HG03432 (cell line): Measurements from ENCODE around the gene RFC5.
A peak's percentile ranks its signal among the peaks of the same experiment; 100 is the strongest.

Experiments used
- ATAC-seq: cut with Tn5 transposase; IDR thresholded peaks from one replicate; pipeline ENCODE4 v1.9.1; 2021; ENCODE audit warnings: mild to moderate bottlenecking, moderate library complexity; ENCODE audit not compliant: unreplicated experiment

The RFC5 gene

DNA sequence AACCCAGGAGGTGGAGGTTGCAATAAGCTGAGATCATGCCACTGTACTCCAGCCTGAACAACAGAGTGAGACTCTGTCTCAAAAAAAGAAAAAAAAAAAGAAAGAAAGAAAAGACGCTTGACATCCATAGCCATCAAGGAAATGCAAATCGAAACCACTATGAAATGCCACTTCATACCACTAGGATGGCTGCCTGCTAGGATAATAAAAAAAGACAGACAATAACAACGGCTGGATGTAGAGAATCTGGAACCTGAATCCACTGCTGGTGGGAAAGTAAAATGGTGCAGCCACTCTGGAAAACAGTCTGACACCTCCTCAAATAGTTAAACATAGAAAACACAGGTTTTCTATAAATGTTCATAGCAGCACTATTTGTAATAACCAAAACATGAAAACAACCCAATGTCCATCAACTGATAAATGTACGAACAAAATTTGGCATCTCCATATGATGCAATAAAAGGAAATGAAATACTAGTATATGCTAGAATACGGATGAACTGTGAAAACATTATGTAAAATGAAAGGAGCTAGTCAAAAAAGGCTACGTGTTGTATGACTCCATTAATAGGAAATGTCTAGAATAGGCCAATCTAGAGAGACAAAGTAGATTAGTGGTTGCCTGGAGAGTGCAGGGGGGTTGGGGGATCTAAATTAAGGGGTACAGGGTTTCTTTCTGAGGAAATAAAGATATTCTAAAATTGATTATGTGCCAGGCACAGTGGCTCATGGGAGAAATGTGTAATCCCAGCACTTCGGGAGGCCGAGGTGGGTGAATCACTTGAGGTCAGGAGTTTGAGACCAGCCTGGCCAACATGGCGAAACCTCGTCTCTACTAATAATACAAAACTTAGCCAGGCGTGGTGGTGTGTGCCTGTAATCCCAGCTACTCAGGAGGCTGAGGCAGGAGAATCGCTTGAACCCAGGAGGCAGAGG lies 34.7 kb downstream of the RFC5 start:
- no peak for ATAC-seq

DNA sequence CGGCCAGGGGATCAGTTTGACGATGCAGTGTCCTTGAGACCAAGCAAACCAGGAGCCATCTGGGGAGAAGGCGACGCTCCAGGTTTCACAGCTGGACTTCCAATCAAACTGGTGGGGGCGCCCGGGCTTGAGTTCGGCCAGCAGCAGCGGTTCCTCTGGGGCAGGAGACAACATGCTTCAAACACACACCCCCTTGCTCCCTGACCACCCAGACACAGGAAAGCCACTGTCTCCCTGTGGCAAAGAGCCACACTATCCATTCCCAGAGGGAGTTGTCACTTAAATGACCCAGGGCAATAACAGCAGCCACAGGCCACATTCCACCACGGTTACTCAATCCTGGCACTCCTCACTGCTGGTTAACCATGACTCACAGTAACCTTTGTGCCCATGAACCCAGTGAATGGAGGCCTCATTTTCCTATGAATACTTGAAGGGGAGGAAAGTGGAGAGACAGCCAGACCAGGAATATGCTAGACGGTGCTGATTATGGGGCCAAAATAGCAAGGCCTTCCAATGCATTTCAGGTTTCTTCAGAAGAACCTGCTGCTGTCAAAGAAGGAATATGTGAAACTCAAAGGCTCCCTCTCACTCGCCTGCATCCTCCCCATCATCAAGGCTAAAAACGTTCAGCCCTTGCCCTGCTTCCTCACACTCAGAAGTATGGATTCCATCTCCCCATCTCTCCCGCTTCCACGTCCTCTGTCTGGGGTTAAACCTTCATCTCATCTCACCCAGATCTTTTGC lies 36.0 kb downstream of the RFC5 start:
- ATAC-seq = no peak

DNA sequence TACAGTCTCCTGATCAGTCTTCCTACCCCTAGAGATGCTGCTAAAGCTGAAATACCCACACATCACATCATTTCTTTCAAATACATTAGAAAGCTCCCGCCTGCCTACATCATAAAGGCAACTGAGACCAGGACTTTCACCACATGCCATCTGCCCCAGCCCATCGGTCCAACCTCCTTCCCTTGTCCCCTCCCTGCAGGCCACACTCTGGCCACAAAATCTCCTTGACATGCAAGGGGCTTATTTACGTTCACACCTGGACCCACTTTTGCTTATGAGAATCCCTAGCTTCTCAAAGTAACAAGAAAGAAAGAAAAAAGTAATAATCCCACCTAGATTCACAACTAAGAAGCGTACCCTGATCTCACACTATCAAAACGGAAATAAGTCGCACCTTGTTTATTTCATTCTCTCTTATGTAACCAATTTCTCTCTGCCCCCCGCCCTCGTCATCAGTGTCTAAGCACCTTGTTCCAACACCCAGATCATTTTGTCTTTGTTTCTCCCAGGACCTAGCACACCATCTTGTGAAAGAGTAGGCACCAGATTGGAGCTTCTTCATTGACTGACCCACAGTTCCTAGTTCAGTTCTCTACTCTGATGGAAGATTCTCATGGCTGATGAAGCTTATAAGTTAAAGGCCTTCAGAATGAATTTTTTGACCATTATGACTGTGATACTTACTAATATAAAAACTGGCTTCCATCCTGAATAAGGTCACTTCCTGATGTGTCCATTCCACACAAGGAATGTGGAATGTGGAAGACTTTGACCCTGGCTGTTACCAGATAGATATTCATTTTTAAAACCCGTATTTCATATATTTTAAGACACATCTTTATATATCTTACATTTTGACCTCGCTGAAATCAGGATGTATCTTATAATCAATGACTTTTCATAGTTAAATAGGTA lies 36.8 kb downstream of the RFC5 start:
- no peak for ATAC-seq

DNA sequence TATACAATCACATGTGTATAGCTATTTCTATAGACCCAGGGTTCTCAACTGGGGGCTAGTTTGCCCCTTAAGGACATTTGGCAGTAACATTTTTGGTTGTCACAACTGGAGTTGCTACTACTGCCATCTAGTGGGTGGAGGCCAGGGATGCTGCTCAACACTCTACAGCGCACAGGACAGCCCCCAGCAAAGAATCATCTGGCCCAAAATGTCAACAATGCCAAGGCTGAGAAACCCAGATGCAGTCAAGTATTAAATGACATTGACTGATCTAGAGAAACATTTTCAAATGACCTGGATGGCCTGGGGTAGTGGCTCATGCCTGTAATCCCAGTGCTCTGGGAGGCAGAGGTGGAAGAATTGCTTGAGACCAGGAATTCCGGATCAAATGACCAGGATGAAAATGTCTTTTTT lies 38.6 kb downstream of the RFC5 start:
- ATAC-seq = peak; percentile 65

DNA sequence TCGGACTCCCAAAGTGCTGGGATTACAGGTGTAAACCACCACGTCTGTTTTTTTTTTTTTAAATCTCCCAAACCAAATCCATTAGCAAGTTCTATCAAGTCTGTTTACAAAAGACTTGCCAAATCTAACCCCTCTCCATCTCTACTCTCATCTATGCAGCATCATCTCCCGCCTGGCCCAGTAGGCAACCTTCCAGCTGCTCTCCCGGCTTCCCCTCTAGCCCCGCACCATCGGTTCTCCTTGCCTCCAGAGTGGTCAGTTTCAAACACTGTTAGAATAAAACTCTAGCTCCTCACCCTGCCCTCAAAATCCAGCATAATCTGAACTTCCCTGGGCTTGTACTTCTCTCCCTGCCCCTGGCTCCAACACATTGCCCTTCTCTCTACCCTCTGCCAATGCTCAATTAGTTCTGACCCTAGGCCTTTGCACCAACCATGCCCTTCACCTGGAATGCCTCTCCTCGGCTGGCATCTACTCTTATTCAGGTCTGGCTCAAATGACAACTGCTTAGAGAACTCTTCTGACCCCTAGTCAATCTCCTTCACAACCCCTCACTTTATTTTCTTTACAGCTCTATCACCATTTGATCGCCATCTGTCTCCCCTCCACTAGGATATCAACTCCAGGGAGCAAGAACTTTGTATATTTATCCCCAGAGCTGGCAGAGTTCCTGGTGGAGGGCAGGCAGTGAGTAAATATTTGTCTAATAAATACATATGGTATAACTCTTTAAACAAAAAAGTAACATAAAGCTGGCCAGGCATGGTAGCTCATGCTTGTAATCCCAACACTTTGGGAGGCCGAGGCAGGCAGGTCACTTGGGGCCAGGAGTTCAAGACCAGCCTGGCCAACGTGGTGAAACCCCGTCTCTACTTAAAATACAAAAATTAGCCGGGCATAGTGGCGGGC lies 39.6 kb downstream of the RFC5 start:
- ATAC-seq = no peak

DNA sequence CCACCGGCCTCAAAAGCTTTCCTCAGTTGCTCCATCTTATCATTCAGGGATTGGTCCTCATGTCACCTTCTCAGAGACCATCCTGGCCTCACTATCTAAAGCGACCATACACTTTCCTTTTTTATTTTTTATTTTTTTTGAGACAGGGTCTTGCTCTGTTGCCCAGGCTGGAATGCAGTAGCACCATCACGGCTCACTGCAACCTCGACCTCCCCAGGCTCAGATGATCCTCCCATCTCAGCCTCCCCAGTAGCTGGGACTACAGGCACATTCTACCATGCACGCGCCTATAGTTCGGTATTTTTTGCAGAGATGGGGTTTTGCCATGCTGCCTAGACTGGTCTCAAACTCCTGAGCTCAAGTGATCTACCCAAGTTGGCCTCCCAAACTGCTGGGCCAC lies 41.7 kb downstream of the RFC5 start:
- ATAC-seq = no peak

DNA sequence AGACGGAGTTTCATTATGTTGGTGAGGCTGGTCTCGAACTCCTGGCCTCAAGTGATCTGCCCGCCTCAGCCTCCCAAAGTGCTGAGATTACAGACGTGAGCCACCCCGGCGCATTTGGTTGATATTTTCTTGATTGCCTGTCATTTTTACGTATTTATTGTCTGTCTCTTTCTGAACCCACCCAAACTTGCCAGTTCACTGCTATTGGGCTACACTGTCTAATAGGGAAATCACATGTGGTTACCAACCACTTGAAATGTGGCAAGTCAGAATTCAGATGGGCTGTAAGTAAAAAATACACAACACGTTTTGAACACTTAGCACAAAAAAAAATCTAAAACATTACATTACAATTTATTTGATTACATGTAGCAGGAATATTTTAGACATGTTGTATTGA lies 42.4 kb downstream of the RFC5 start:
- ATAC-seq = no peak

DNA sequence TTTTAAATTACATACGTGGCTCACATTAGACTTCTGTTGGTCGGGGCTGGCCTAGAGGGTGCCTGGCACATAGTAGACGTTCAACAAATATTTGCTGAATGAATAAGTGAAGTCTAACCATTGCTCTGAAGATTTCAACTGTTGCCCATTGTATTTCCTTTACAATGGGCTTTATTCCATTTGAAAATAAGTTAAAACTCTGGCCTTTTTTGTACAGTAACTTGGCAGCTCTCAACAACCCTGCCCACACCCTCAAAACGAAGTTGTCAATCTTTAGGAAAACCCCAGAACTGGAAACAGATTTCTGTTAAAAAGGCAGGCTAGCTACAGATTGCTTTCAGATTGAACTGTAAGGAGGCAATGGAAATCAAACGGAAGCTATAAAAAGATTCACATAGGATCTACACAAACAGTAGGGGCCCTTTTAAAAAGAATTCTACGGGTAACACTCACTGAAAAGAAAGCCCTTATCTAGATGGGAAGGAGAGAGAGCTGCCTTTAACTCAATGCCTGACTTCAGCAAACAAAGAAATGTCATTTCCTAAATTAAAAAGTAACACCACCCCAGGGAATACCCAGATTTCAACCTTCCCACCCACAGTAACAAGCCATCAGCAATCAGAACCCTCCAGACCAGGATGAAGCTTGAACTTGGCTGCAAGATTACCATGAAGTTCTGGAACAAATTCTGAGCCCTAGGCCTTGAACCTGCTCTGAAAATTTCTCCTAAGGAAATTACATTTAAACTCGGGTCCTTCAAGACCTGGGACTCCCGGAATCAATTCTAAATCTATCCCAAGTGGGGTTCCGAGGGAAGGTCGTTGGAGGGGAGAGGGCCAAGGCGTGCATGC lies 43.1 kb downstream of the RFC5 start:
- ATAC-seq = no peak

DNA sequence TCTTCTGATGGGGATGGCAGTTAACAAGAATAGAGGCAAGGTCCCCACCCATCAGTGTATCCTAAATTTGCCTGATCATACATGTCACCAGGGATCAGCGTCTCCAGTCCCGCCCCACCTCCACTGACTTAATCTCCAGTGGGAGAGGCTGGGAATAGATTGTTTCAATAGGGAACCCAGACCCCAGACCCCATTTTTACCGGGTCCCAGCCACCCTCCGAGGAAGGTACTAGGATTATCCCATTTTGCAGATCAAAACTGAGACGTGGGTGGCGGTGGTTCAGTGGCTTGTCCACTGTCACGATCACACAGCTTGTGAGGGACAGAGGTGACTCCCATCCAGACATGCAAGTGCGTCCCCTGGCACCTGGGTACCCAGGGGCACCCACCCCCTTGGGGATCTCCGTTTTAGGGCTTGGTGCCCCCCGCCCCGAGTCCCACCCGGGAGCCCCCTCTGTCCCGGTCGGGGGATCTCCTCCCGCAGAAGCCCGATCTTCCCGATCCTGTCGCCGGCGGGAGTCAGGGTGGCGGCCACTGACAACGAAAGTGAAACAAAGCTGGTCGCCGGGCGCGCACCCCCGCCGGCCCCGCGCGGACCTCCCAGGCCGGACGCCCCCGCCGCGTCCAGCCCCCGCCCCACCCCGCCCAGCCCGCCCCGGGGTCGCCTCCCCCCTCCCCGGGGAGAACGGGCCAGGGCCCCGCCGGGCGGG lies 44.0 kb downstream of the RFC5 start:
- peak; percentile 38 for ATAC-seq

DNA sequence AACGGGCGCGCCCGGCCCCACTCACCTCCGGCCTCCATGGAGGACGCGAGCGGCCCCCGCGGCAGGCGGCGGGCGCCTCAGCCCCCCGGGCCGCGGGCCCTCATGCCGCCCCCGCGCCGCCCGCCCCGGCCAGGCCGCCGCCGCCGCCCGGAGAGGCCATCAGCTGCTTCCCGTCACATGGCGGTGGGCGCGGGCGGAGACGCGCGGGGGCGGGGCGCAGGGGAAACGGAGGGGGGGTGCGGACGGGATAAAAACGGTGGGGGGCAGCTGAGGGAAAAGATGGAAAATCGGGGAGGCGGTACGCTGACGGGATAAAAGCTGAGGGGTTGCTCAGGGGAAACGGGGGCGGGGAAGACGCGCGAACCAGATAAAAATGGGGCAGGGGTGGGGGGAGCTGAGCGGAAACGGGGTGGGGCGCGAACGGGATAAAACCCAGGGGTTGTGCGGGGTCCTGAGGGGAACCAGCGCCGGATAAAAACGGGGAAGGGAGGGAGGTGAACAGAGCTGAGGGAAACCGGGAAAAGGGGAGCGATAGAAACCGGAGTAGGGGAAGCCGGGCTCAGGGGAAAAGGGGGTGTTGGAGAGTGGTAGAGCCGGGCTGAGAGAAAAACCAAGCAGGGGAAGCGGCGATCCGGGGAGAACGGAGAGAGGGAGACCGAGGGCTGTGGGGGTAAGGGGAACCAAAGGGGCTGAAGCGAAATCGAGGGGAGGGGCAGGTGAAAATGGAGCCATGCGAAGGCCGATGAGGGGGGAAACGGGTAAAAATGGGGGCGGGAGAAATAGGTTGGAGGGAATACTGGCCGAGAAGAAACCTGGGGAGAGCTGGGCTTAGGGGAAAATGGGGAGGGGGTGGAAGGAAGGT lies 44.7 kb downstream of the RFC5 start, which contains the start of gene WSB2:
WSB2 (minus strand) TSS at position 169 of the 862 bp plus-strand sequence; CDS start at position 38, 131 bp downstream.
- ATAC-seq = peak; percentile 67

DNA sequence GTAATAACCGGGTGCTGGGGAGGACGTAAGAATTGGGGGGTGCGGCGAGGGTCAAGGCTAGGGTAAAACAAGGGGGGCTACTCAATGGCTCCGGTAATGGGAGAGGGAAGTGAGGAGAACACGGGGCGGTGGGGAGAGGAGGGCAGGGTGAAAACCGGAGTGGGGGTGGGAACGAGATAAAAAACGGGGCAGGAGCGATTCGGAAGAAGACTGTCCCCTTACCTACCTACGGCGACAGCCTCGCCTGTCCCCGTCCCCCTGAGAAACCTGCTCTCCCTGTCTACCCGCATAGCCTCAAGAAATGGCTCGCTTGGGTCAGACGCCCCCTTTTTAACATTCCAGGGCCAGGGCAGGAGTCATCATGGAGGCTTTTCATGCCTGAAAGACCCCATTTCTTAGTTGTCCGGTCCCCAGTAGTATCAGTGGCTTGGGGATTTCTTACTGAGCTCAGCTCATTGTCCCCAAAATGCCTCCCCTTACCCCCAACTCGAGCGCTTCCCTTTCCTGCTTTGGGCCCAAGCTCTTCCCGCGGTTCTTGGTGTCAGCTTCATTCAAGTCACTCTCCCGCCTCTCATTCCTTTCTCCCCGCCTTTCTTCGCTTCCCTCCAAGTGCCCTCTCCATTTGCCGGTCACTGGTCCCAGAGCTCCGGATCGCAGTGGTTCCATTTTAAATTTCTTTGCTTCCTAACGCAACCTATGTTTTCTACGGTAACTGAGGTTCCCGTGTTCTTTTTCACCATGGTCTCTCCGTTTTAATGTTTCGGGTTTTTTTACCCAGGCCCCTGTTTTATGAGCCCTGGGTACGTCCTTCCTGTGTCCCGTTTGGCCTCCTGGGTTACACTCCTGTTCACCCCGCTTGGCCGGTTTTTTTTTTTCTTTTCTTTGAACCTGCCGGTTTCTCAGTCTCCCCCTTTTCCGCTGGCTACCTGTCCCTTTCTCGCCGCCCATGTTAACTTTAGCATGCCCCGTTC lies 45.7 kb downstream of the RFC5 start:
- no peak for ATAC-seq

DNA sequence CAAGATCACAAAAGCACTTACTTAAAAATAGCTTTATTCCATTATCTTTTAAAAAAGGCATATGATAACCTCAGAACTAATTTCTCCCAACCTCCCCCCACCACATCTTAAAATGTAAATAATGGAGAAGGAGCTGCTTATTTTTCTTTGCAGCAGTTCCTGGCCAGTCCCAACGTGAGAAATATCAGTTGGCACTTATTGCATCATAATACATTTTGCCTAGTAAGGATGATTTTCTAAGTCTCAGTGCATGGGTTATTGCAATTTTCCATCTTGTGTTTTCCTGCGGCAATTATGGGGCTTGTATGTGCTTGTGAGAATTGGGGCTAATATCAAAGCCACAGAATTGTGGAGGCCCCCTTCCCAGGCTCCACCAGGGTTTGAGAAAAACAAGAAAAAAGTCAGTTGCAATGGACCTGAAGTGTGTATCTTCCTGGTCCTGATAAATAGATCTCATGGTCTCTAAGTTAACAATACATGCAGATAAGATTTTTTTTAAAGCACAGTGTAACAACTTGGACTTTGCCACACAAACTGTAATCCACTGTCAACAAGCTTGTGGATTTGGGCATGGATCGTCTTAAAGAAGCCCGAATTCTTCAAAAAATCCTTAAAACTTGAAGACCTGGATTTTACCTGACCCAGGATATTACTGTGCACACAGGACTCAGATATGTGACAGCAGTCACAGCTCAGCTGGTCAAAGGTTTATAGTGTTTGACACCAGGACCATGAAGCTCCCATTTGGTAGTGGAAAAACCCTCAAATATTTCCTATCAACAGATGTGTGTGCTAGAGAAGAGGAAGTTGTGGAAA lies 47.3 kb downstream of the RFC5 start:
- no peak for ATAC-seq

DNA sequence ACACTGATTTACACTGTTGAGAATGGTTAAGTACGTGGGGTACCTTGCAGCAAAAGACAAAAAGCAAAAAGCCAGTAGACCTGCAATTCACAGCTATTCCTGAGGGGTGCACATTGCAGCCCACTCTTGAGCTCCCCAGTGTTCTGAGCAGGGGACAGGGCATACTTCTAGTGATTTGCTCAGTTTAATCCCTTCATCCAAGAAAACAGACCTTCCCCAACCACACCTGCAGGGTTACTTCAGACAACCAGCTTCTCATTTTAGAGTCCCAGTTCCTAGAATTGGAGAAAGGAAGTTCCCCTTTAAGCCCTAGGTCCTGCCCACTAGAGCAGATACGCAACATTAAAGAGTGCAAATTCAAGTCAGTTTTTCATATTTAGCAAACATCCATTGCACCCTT lies 48.1 kb downstream of the RFC5 start:
- no peak for ATAC-seq

DNA sequence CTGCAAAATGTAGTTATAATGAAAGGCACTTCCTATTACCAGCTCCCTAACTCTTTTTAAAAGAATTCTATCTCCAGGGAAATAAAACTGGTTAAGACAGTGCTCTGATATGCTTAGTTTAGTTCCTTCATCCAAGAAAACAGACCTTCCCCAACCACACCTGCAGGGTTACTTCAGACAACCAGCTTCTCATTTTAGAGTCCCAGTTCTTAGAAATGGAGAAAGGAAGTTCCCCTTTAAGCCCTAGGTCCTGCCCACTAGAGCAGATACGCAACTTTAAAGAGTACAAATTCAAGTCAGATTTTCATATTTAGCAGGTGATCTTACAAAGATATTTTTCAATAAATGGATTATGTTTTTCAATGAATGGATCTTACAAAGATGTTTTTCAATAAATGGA lies 48.9 kb downstream of the RFC5 start:
- ATAC-seq = no peak

DNA sequence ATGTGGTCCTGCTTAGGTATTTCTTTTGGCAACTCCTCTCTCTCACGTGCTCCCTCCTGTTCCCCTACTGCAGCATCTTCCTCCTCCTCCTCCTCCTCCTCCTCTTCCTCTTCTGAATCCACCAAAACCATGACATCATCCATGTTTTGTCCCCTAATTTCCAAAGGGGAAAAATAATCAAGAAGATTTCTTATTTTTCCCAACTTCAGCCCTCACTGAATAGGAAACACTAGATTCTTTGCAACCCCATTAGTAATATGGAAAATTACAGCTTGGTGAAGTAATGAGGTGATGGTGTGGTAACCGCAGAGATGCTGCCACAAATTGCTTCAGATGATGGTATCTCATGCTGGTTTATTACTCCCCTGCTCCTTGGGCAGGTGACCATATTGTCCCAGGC lies 51.9 kb downstream of the RFC5 start:
- no peak for ATAC-seq
